Breast epithelium (tissue), 3 donors: ENCODE data around the gene PAPOLG.

ENCODE experiments used
- POLR2A ChIP-seq: fragments of 450-650 bp; IDR thresholded peaks from one replicate; pipeline ENCODE4 v1.6.1; 2016; ENCODE audit warnings: antibody characterized with exemption, mild to moderate bottlenecking, moderate library complexity
- POLR2AphosphoS5 ChIP-seq, 3 donors: sonication (generic); formaldehyde crosslinking; IDR thresholded peaks; one replicate each; pipeline ENCODE4 v1.6.1; 2017; ENCODE audit warnings: antibody characterized with exemption in 3 of 3
- TF ChIP-seq, protein P1 (sequence below), 3 donors: fragments of 450-650 bp; IDR thresholded peaks; one replicate each; pipeline ENCODE4 v1.5.1; 2016 to 2017; ENCODE audit warnings: antibody characterized with exemption in 3 of 3, mild to moderate bottlenecking in 3 of 3, moderate library complexity in 3 of 3

DNA sequence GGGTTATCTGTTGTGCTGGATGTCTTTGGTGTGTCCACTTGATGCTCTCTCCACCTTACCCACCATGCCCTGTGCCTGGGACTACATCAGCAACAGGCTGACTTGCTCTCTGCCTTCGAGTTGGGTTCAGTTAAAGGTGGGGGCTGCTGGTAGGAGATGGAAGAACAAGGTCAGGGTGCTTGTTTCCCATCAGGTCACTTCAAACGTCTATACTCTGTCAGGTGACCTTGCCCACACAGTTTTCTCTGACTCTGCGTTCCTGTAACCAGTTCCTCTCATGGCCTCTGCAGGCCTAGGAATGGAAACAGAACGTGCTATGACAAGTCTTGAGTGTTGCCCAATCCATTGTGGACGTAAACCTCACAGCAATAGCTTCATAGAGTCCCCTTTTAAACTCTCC lies 38.4 kb upstream of the PAPOLG start:
- TF ChIP-seq POLR2A (no peak), POLR2AphosphoS5 (IDR thresholded peaks at IDR 0.05) (no peak)
- TF ChIP-seq, protein P1, sequence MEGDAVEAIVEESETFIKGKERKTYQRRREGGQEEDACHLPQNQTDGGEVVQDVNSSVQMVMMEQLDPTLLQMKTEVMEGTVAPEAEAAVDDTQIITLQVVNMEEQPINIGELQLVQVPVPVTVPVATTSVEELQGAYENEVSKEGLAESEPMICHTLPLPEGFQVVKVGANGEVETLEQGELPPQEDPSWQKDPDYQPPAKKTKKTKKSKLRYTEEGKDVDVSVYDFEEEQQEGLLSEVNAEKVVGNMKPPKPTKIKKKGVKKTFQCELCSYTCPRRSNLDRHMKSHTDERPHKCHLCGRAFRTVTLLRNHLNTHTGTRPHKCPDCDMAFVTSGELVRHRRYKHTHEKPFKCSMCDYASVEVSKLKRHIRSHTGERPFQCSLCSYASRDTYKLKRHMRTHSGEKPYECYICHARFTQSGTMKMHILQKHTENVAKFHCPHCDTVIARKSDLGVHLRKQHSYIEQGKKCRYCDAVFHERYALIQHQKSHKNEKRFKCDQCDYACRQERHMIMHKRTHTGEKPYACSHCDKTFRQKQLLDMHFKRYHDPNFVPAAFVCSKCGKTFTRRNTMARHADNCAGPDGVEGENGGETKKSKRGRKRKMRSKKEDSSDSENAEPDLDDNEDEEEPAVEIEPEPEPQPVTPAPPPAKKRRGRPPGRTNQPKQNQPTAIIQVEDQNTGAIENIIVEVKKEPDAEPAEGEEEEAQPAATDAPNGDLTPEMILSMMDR (IDR thresholded peaks at IDR 0.05): no peak
